Suppressor macrophage (primary cell): ENCODE results near the gene EGFLAM.

Source experiments
- DNase-seq, 4 experiments: peaks; one replicate each; pipeline ENCODE4 v3.0.0-alpha.2; 2020 to 2022

The EGFLAM gene

GRCh38 chr5:38423276-38424147 is 165.2 kb downstream of the EGFLAM start:
- no peak for DNase-seq

GRCh38 chr5:38424148-38425060 is 166.0 kb downstream of the EGFLAM start:
- DNase-seq = no peak

- no peak for DNase-seq
These were observed 168.1 kb downstream of the EGFLAM start for GRCh38 chr5:38426490-38426889.

GRCh38 chr5:38426986-38427950 is 168.9 kb downstream of the EGFLAM start:
- no peak for DNase-seq

DNA sequence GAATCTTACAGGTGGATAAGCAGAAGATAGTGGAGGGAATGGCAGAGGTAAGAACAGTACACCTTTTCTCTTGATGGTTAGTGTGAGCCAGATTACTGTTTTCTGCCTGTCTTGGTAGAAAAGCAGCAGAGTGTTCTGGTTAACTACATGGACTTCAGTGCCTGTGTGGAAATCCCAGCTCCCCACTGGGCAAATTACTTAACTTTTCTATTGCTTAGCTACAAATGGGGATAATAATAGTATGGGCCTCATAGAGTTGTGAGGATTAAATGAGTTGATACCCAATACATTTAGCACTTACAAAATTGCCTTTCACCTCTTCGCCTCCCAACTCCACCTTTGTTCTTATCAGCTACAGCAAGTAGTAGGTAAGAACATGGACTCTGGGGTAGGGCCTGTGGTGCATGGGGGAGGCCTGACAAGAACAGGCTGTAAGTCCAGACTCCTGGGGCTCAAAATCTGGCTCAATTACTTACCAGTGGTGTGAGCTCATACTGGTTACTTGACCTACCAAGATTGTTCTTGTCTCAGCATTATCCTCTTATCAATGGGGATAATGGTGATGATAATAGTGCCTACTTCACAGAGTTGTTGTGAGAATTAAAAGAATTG is 173.0 kb downstream of the EGFLAM start:
- no peak for DNase-seq

DNA sequence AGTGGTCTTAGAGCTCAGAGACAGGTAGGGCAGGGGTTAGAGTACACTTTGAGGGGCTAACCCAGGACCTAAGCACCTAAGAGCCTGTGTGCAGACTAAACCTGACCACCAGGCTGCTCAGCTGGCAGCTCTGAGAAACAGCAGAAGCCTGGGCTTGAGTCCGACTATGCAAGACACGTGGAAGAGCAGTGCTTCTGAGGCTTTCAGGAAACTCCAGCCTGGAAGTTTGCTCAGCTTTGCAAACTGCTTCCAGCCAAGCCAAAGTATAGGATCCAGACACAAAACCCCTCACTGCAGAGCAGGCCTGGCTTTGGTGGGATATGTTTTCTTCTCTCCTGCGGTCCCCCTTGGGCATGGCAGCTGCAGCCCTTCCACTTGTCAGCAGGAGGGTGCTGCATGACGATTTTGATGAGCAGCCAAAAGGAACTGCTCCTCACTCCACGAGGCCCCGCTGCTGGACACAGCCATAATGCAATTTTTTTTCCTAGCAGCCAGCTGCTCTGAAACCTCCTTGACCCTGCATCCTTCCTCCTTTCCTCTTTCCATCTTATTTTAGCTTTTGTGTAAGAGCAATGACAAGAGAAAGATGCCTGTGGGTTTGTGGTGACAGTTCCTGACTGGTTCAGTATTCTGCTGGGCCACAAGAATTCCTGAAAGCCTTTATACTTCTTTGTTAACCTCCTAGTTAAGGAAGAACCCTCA is 175.0 kb downstream of the EGFLAM start:
- DNase-seq = no peak

DNA sequence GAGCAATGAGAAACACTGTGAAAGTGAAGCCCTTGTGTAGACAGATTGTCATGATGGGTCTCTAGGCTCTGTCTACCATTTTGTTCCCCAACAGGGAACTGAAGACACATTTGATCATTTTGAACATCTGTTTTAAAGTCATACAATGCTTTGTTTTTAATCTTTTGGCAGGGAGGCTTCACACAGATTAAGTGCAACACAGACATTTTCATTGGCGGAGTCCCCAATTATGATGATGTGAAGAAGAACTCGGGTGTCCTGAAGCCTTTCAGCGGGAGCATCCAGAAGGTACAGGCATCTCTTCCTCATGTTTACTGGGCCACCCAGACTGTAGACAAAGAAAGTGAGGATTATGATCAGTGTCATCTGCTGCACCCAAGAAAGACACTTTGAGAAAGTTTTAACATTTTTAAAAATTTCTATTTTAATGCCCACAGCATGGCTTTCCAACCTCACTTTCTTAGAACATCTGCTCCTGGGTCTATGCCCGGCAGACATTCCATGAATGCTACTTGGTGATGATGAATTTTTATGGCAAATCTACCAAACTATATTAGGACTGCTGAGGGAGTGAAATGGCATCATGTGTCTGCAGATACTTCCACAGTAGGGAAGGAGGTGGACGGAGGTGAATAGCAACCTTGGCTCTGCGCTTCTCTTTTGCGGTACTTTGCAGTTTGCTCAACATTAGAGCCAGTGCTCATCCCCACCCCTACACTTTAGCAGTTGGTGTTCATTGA is 176.8 kb downstream of the EGFLAM start:
- DNase-seq = no peak

- no peak for DNase-seq
These were observed 180.4 kb downstream of the EGFLAM start for GRCh38 chr5:38438757-38439156.

- DNase-seq = peak; percentile 88 to 95 (median 91)
These were observed 183.3 kb downstream of the EGFLAM start for GRCh38 chr5:38441453-38442246.

GRCh38 chr5:38442247-38442573 is 183.9 kb downstream of the EGFLAM start:
- no peak for DNase-seq

DNA sequence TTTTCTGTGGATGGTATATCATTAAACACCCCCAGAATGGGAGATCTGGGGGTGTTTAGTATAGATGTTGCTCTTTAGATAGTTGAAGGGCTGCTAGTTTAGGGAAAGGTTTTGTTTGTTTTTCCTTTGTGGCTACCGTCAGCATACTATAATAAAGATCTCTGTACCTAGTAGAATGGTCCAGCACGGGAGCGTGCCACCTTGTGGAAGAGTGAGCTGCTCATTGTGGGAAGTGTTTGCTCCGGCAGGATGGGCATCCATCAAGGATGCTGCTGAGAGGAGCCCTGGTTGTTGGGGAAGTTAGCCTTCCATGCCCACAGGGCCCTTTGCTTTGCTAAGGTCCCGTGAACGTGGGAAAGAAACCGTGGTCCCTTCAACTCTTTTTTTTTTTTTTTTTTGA is 185.0 kb downstream of the EGFLAM start:
- no peak for DNase-seq

GRCh38 chr5:38445374-38446028 is 187.1 kb downstream of the EGFLAM start:
- no peak for DNase-seq

GRCh38 chr5:38446029-38446522 is 187.7 kb downstream of the EGFLAM start:
- DNase-seq = no peak

DNA sequence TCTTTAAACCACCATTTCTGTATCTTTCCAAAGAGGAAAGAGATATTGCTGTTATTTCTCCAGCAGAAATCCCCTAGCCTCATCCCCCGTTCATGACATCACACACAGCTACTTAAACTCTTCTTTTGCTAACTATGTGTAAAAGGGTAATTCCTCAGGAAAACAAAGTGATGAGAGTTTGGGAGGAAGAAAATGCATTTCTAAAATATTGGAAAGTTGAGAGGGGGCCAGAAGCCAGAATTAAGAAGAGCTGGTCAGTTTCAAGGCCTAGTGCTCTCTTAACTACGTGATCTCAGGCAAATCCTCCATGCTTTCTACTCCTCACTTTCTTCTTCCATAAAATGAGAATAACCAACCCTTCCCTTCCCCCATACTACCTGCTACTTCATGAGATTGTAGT is 188.7 kb downstream of the EGFLAM start:
- no peak for DNase-seq

DNA sequence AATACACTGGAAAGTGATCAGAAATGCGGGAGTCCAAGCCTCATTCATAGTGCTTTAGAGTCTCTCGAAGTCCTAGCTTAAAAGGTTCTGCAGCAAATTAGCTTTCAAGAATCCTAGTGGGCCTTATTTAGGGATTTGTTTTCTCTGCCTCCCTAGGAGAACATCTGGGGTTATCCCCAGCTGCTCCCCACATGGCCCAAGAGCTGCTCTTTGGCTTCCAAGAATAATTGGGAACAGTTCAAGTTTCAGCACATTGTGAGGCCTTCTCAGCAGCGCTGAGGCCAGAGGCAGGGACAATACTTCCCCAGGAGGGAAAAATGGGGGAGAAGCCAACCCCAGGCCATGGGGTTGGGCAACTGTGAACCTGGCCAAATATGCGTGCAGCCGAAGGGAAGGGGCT is 189.4 kb downstream of the EGFLAM start:
- DNase-seq = no peak

DNA sequence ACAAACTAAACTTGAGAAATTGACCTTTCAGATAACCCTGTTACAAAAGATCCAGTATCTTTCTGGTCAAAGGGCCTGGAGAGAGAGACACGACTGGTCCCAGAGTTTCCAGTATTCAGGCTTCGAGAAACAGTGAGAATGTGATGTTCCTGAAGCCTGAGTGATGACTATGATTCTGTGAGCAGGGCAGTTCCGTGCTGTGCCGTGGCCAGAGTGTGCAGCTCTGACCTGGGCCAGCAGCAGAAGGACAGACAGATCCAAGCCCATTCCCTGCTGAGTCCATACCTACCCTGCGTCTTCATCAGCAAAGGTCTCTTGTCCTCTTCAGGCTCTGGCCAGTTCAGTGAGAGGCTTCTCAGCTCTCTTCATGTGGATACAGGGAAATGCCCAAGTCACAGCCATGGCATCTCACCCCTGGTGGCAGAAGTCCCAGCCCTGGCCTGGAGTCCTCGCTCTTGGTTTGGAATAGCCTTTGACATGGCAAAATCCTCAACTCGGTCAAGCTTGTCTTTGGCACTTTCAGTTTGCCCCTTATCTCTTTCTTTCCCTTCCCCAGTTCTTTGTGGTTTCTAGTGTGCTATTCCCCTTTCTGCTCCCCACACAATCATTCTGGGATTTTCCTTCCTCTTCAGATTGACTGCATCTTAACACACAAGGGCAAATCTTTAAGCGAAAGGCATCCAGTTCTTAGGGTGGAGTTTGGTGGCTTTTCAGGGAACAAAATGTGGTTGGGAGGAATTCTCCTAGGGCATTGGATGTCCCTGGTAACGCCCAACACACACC is 190.4 kb downstream of the EGFLAM start:
- DNase-seq = no peak

DNA sequence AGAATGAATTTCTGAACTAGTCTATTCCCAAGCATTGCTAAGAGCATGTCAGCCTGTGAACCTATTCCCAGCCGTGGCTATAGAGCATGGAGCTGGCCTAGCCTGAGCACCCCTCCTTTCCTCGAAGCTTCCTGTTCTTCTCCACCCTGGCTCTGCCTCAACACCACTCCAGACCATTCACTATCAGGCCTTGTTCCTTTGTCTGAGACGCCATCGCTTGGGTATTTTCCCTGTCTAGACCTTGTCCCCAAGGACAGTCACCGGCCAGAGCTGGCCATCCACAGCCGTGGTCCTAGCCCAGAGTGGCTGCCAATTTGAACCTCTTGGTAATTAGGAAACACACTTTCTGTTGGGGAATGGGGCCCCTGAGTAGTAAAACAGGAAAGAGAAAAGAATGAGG is 192.3 kb downstream of the EGFLAM start:
- DNase-seq = no peak

GRCh38 chr5:38451074-38451725 is 192.8 kb downstream of the EGFLAM start:
- DNase-seq = no peak
